CD4-positive, alpha-beta T cell (primary cell): ENCODE measurements around the gene SETD4. TPM values are rescaled to one million over a fixed set of nuclear protein-coding genes. Genes with fewer than 3 reads are reported as not detected.

Source experiments
- ATAC-seq: fragments of 200-7000 bp; cut with Tn5 transposase; one replicate; pipeline ENCODE4 v1.10.0; 2022; ENCODE audit warnings: mild to moderate bottlenecking; ENCODE audit not compliant: poor library complexity
- CTCF ChIA-PET: fragments of 350-600 bp; sonication (Branson Sonifier 250); formaldehyde crosslinking; loops from one replicate; lab custom pipeline; 2021; ENCODE audit warnings: antibody characterized with exemption, inconsistent platforms; lab: Charles Lee
- POLR2A ChIA-PET: fragments of 350-600 bp; sonication (Branson Sonifier 250); formaldehyde crosslinking; loops from one replicate; lab custom pipeline; 2021; ENCODE audit warnings: antibody characterized with exemption, inconsistent platforms; lab: Charles Lee
- DNase-seq, 14 experiments: peaks; one replicate each; pipeline ENCODE4 v3.0.0-alpha.2; 2013 to 2020; ENCODE audit warnings: mixed read lengths in 2 of 14
- H3K27ac ChIP-seq, 2 donors: one replicate each; pipeline versions ENCODE4 v1.5.1 to v1.7.0; 2013; ENCODE audit warnings: low read length in 2 of 2, low read depth in 1 of 2, mild to moderate bottlenecking in 1 of 2
- H3K27me3 ChIP-seq, 2 experiments: 1 replicate in 1 of 2; 2 replicates in 1 of 2; pipeline versions ENCODE4 v1.6.1 to v1.7.0; 2013; ENCODE audit warnings: low read length in 2 of 2, control low read depth in 1 of 2, mild to moderate bottlenecking in 1 of 2, moderate library complexity in 1 of 2; ENCODE audit not compliant: insufficient read depth in 2 of 2, control insufficient read depth in 1 of 2
- H3K36me3 ChIP-seq: one replicate; pipeline ENCODE4 v1.6.1; 2013; ENCODE audit warnings: low read length, control low read depth; ENCODE audit not compliant: insufficient read depth
- H3K4me1 ChIP-seq: one replicate; pipeline ENCODE4 v1.6.1; 2013; ENCODE audit warnings: low read length, control low read depth; ENCODE audit not compliant: insufficient read depth
- H3K4me3 ChIP-seq: one replicate; pipeline ENCODE4 v1.5.1; 2013; ENCODE audit warnings: mild to moderate bottlenecking, low read length, moderate library complexity
- H3K9me3 ChIP-seq, 2 experiments: 1 replicate in 1 of 2; 2 replicates in 1 of 2; pipeline versions ENCODE4 v1.6.1 to v1.7.0; 2013; ENCODE audit warnings: low read length in 2 of 2, mild to moderate bottlenecking in 2 of 2, control low read depth in 1 of 2, moderate library complexity in 1 of 2; ENCODE audit not compliant: control insufficient read depth in 1 of 2, insufficient read depth in 1 of 2
- H3K27ac Mint-ChIP-seq: one replicate; pipeline ENCODE4 v1.8.0; 2020; ENCODE audit warnings: mixed read lengths
- H3K27me3 Mint-ChIP-seq: one replicate; pipeline ENCODE4 v1.8.0; 2021; ENCODE audit warnings: mixed read lengths
- H3K36me3 Mint-ChIP-seq: one replicate; pipeline ENCODE4 v1.8.0; 2021; ENCODE audit warnings: low read depth, mixed read lengths
- H3K4me1 Mint-ChIP-seq: one replicate; pipeline ENCODE4 v1.8.0; 2021; ENCODE audit warnings: low read depth, mixed read lengths
- H3K4me3 Mint-ChIP-seq: one replicate; pipeline ENCODE4 v1.8.0; 2020; ENCODE audit warnings: mild to moderate bottlenecking, mixed read lengths
- H3K9me3 Mint-ChIP-seq: one replicate; pipeline ENCODE4 v1.8.0; 2020; ENCODE audit warnings: mixed read lengths
- intact Hi-C, 2 experiments: fragments of 100-400 bp; cut with DNase I in 1 of 2; cut with micrococcal nuclease in 1 of 2; formaldehyde crosslinking; loops; one replicate each; pipeline versions ENCODE4 v1.15.1 to v1.9.0; 2023 to 2025; cut with DNase I, micrococcal nuclease
- total RNA-seq, 174 experiments: library from RNA in 2 of 174; stranded (reverse) in 2 of 174; gene quantifications; one replicate each; pipeline ENCODE4 v1.2.3 and lab custom pipeline; 2021 to 2026
- TF ChIP-seq, protein P1 (sequence below): fragments of 200-600 bp; IDR thresholded peaks from one replicate; pipeline ENCODE4 v1.8.0; 2022; ENCODE audit warnings: antibody characterized with exemption, mild to moderate bottlenecking

Gene SETD4
- total RNA-seq, 2 experiments from 2014 or later, result 10.8 to 12.3 TPM

DNA sequence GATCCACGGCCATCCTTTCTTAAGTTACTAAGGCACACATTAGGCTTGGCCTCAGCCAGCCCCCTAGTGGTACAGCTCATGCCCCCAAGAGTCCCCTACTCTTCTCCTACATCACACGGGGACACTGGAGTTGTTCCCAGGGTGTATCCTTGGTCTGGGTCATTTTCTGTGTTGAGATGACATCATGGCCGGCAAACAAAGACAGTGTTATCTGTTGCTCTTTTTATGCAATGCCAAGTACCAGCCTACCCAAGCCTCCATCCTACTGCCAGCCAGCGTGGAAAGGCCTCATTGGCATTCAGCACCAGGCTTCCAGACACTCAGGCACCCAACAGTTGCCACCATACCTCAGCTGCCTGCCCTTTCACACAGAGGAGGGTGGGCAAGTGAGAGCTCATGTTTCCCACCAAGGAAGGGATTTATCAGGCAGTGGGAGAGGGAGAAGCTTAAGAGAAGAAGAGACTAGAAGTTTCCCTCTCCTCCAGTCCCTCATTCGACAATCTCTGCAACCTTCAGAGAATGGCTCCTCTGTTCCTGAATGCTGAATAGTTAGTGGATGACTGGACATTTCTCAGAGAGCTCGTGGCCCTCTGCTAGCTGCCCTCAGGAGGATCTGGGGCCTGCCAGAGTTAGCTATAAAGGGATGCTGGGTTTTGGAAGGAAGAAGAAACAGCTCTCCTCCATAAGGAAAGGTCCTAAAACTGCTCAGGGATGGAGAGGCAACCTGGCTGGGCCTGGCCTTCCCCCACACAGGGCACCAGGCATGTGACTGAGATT lies 27.2 kb upstream of the SETD4 start:
- H3K4me3 Mint-ChIP-seq, result no peak overlapping the region
- no peak for ATAC-seq
- intact Hi-C loops, result no loop called here
- H3K4me3 ChIP-seq, result no peak overlapping the region
- no peak for DNase-seq
- no peaks in the 10 kb centered on the region for H3K9me3 ChIP-seq
- TF ChIP-seq, protein P1, sequence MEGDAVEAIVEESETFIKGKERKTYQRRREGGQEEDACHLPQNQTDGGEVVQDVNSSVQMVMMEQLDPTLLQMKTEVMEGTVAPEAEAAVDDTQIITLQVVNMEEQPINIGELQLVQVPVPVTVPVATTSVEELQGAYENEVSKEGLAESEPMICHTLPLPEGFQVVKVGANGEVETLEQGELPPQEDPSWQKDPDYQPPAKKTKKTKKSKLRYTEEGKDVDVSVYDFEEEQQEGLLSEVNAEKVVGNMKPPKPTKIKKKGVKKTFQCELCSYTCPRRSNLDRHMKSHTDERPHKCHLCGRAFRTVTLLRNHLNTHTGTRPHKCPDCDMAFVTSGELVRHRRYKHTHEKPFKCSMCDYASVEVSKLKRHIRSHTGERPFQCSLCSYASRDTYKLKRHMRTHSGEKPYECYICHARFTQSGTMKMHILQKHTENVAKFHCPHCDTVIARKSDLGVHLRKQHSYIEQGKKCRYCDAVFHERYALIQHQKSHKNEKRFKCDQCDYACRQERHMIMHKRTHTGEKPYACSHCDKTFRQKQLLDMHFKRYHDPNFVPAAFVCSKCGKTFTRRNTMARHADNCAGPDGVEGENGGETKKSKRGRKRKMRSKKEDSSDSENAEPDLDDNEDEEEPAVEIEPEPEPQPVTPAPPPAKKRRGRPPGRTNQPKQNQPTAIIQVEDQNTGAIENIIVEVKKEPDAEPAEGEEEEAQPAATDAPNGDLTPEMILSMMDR, result no peak
- H3K4me1 Mint-ChIP-seq, result peaks cover 10% of the 10 kb centered on the region
- H3K9me3 Mint-ChIP-seq, result no peaks in the 10 kb centered on the region
- H3K4me1 ChIP-seq, result no peaks in the 10 kb centered on the region
- H3K27ac ChIP-seq, result no peak overlapping the region
- H3K27me3 ChIP-seq, result peaks cover 0 to under 1% of the 10 kb centered on the region in 2 experiments
- no peak overlapping the region for H3K27ac Mint-ChIP-seq
- no peaks in the 10 kb centered on the region for H3K27me3 Mint-ChIP-seq
- H3K36me3 ChIP-seq, result no peaks in the 10 kb centered on the region
- no peaks in the 10 kb centered on the region for H3K36me3 Mint-ChIP-seq
- CTCF ChIA-PET, result no interaction called here
- POLR2A ChIA-PET, result no interaction called here

- Mint-ChIP-seq H3K4me1 (peaks cover 39% of the 10 kb centered on the region), H3K27me3 (no peaks in the 10 kb centered on the region), H3K4me3 (no peak overlapping the region), H3K36me3 (peaks cover 4% of the 10 kb centered on the region), H3K9me3 (no peaks in the 10 kb centered on the region), H3K27ac (no peak overlapping the region)
- no peak for ATAC-seq
- Histone ChIP-seq H3K27me3 (no peaks in the 10 kb centered on the region), H3K4me3 (no peak overlapping the region), H3K27ac (no peak overlapping the region), H3K4me1 (peaks cover 18% of the 10 kb centered on the region), H3K9me3 (no peaks in the 10 kb centered on the region), H3K36me3 (no peaks in the 10 kb centered on the region)
- no peak for DNase-seq
- TF ChIP-seq, protein P1, result no peak
- intact Hi-C loops, result no loop called here
- POLR2A ChIA-PET, result interaction anchor here (0.8 kb wide), 1 partner anchor 70 kb away, joined by 3 read pairs; no protein-coding TSS in a partner anchor
- CTCF ChIA-PET, result no interaction called here
Measured at GRCh38 chr21:36082237-36082664, 21.9 kb upstream of the SETD4 start.

GRCh38 chr21:36080386-36080785 lies 20.1 kb upstream of the SETD4 start:
- no peaks in the 10 kb centered on the region for H3K9me3 Mint-ChIP-seq

More at GRCh38 chr21:36080386-36080785, 20.1 kb upstream of the SETD4 start:
- Histone ChIP-seq H3K4me1 (peaks cover 18% of the 10 kb centered on the region), H3K27ac (no peak overlapping the region), H3K27me3 (no peaks in the 10 kb centered on the region), H3K9me3 (no peaks in the 10 kb centered on the region), H3K36me3 (no peaks in the 10 kb centered on the region), H3K4me3 (no peak overlapping the region)
- no peak for DNase-seq
- H3K27me3 Mint-ChIP-seq, result no peaks in the 10 kb centered on the region
- POLR2A ChIA-PET, result interaction anchor here (0.9 to 2.4 kb wide), 2 partner anchors 10 to 20 kb away, joined by 3 to 24 read pairs; partner anchors contain the start of genes CBR1 and SETD4
- CTCF ChIA-PET, result interaction anchor here (1.7 kb wide), 1 partner anchor 10 kb away, joined by 4 read pairs; the partner anchor contains the start of gene CBR1
- H3K36me3 Mint-ChIP-seq, result peaks cover 4% of the 10 kb centered on the region
- no peak overlapping the region for H3K4me3 Mint-ChIP-seq
- ATAC-seq, result no peak
- intact Hi-C loops, result no loop called here
- no peak overlapping the region for H3K27ac Mint-ChIP-seq
- H3K4me1 Mint-ChIP-seq, result peaks cover 34% of the 10 kb centered on the region
- TF ChIP-seq, protein P1, result no peak
